ENCODE data around the gene TRIM33.
"Not testable (repeated sequence)": the region's sequence is repeated elsewhere in the genome, so short reads cannot be mapped to it uniquely, and the experiment has no call there.

Gene TRIM33

DNA sequence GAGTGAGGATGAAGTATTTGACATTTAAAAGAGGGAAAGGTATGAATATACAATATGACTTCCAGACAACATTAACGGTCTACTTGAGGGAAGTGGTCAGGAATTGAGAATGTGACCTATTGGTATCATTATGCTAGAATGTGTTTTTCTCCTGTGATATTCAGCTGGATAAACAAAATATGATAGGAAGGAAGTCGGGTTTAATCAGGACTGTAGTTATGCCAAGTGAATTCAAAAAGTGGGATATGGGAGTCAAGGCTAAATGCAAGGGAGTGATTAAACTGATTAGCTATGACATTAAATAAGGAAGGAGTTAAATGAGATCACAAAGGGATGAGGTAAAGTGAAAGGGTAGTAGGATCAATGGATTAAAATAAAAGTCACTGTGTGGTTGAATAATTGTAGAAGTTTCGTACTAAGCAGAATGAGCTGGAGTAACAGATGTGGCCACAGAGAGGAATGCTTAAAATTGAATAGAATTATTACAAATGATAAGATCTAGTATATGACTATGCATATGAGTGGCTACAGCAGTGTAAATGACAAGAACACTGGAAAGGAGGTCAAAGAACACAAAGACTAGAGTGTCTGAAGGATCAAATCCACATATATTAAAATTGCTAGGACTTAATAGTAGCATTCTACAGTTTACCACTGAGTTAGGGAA, 62.5 kb downstream of the TRIM33 start:
- no peak overlapping the region for H3K4me3 ChIP-seq (replicated peaks; ENCODE audit: insufficient read depth, low read length)
- H3K27me3 ChIP-seq (ENCODE audit: insufficient read depth, poor library complexity, severe bottlenecking): no peaks in the 10 kb centered on the region
- DNase-seq (ENCODE audit: low read depth in 1 of 2, low spot score in 1 of 2): no peak
- TF ChIP-seq GABPA (IDR thresholded peaks at IDR 0.05; ENCODE audit: low read depth) (no peak), REST (IDR thresholded peaks at IDR 0.05; ENCODE audit: insufficient replicate concordance, low read depth) (no peak), SPI1 (IDR thresholded peaks at IDR 0.05; ENCODE audit: borderline replicate concordance, low read depth) (no peak), POLR2AphosphoS5 (IDR thresholded peaks at IDR 0.05; ENCODE audit: low read depth) (no peak)
- no peak overlapping the region for H3K27ac ChIP-seq (replicated peaks)

GRCh38 chr1:114446198-114446597, 64.8 kb downstream of the TRIM33 start:
- TF ChIP-seq SPI1 (IDR thresholded peaks at IDR 0.05; ENCODE audit: borderline replicate concordance, low read depth) (no peak), REST (IDR thresholded peaks at IDR 0.05; ENCODE audit: insufficient replicate concordance, low read depth) (no peak), POLR2AphosphoS5 (IDR thresholded peaks at IDR 0.05; ENCODE audit: low read depth) (no peak), GABPA (IDR thresholded peaks at IDR 0.05; ENCODE audit: low read depth) (no peak)
- TF ChIP-seq, protein P1, sequence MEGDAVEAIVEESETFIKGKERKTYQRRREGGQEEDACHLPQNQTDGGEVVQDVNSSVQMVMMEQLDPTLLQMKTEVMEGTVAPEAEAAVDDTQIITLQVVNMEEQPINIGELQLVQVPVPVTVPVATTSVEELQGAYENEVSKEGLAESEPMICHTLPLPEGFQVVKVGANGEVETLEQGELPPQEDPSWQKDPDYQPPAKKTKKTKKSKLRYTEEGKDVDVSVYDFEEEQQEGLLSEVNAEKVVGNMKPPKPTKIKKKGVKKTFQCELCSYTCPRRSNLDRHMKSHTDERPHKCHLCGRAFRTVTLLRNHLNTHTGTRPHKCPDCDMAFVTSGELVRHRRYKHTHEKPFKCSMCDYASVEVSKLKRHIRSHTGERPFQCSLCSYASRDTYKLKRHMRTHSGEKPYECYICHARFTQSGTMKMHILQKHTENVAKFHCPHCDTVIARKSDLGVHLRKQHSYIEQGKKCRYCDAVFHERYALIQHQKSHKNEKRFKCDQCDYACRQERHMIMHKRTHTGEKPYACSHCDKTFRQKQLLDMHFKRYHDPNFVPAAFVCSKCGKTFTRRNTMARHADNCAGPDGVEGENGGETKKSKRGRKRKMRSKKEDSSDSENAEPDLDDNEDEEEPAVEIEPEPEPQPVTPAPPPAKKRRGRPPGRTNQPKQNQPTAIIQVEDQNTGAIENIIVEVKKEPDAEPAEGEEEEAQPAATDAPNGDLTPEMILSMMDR (IDR thresholded peaks at IDR 0.05; ENCODE audit: insufficient read depth, low read length): no peak
- H3K4me3 ChIP-seq (replicated peaks; ENCODE audit: insufficient read depth, low read length): no peak overlapping the region
- H3K27me3 ChIP-seq (ENCODE audit: insufficient read depth, poor library complexity, severe bottlenecking): no peaks in the 10 kb centered on the region
- no peak for DNase-seq (ENCODE audit: low read depth in 1 of 2, low spot score in 1 of 2)
- no peak overlapping the region for H3K27ac ChIP-seq (replicated peaks)

DNA sequence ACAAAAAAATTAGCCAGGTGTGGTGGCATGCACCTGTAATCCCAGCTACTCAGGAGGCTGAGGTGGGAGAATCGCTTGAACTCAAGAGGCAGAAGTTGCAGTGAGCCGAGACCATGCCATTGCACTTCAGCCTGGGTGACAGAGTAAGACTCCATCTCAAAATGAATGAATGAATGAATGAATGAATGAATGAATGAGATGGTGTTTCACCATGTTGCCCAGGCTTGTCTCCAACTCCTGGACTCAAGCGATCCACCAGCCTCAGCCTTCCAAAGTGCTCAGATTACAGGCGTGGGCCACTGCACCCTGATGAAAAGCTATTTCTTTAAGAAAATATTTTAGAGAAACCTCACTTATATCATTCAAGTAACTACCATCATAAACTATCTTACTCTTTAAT, 67.8 kb downstream of the TRIM33 start:
- not testable (repeated sequence) for H3K27me3 ChIP-seq (ENCODE audit: insufficient read depth, poor library complexity, severe bottlenecking); H3K4me3 ChIP-seq (replicated peaks; ENCODE audit: insufficient read depth, low read length); DNase-seq (ENCODE audit: low read depth in 1 of 2, low spot score in 1 of 2); H3K27ac ChIP-seq (replicated peaks)

GRCh38 chr1:114441332-114441731, 69.7 kb downstream of the TRIM33 start:
- Histone ChIP-seq H3K4me3 (replicated peaks; ENCODE audit: insufficient read depth, low read length) (no peak overlapping the region), H3K27me3 (ENCODE audit: insufficient read depth, poor library complexity, severe bottlenecking) (no peaks in the 10 kb centered on the region), H3K27ac (replicated peaks) (no peak overlapping the region)
- DNase-seq (ENCODE audit: low read depth in 1 of 2, low spot score in 1 of 2): no peak
- TF ChIP-seq REST (IDR thresholded peaks at IDR 0.05; ENCODE audit: insufficient replicate concordance, low read depth) (no peak), POLR2AphosphoS5 (IDR thresholded peaks at IDR 0.05; ENCODE audit: low read depth) (no peak), GABPA (IDR thresholded peaks at IDR 0.05; ENCODE audit: low read depth) (no peak), SPI1 (IDR thresholded peaks at IDR 0.05; ENCODE audit: borderline replicate concordance, low read depth) (no peak)
- TF ChIP-seq, protein P1 (IDR thresholded peaks at IDR 0.05; ENCODE audit: insufficient read depth, low read length): no peak

All from HL-60 (cell line).